Mesodermal cell (in vitro differentiated cells): ENCODE results near the gene CYYR1.

Experiments
- H3K27ac ChIP-seq: 2 replicates; pipeline ENCODE4 v1.7.0; 2013; ENCODE audit warnings: mild to moderate bottlenecking, low read depth, low read length, moderate library complexity; ENCODE audit not compliant: severe bottlenecking
- H3K36me3 ChIP-seq: 2 replicates; pipeline ENCODE4 v1.7.1; 2013; ENCODE audit warnings: mild to moderate bottlenecking, low read length, moderate library complexity; ENCODE audit not compliant: control insufficient read depth, insufficient read depth
- H3K4me1 ChIP-seq: one replicate; pipeline ENCODE4 v1.7.1; 2013; ENCODE audit warnings: mild to moderate bottlenecking, low read length; ENCODE audit not compliant: insufficient read depth, control insufficient read depth, poor library complexity, severe bottlenecking
- H3K4me3 ChIP-seq: 2 replicates; pipeline ENCODE4 v1.7.0; 2013; ENCODE audit warnings: low read length, control low read depth, mild to moderate bottlenecking; ENCODE audit not compliant: insufficient read depth, poor library complexity, severe bottlenecking; ENCODE audit errors: extremely low read depth
- H3K9me3 ChIP-seq: 2 replicates; pipeline ENCODE4 v1.7.1; 2013; ENCODE audit warnings: mild to moderate bottlenecking, low read length, moderate library complexity; ENCODE audit not compliant: control insufficient read depth
- WGBS, 2 experiments: methylation state at CpG; one replicate each; pipeline ENCODE4 v1.1.5; 2013; ENCODE audit warnings: missing lambda C conversion rate in 2 of 2; ENCODE audit not compliant: insufficient coverage in 2 of 2; 5-methylcytosine and 5-hydroxymethylcytosine counted together

The CYYR1 gene

DNA sequence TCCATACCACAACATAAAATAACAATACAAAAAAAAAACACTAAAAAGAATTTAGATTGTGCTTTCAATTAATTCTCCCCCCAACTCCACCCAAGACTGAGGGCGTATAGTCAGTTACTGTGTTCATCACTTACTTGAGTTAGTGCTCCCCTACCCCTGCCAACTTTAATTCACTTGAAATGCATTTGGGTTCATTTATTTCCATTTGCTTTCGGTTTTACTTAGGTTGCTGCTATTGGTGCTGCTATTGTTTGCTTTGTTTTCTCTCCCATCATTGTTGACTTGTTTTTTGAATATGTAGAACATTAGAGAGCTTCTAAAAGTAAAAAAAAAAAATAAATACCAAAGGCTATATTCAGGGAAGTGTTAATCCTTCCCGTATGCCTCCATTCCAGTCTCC, 10.7 kb upstream of the CYYR1 start:
- peaks cover 6% of the 10 kb centered on the region for H3K9me3 ChIP-seq
- H3K4me3 ChIP-seq: no peak overlapping the region
- H3K27ac ChIP-seq: no peak overlapping the region
- no peaks in the 10 kb centered on the region for H3K36me3 ChIP-seq
- no peaks in the 10 kb centered on the region for H3K4me1 ChIP-seq
- WGBS, 2 experiments: 100% methylated on average over 1 of the region's 3 CpGs; no CpG with 5 or more reads in 1 of the 2 experiments

DNA sequence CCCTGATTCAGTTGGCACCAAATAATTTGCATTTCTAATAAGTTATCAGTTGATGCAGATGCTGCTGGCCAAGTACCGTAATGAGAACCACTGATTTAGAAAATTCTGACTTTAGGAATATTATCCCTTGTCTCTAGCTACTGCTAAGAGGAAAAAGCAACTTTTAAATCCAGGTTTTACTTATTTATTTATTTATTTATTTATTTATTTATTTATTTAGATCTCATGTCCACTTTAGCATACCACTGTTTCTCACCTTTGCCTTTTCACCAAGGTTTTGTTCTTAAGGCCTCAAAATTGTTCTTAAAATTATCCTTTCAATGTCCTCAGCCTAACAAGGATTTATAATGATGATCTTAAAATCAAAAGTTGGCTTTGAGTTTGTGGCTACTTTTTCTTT, 8.7 kb upstream of the CYYR1 start:
- WGBS, 2 experiments: 100% methylated on average over 1 of the region's 1 CpG; no CpG with 5 or more reads in 1 of the 2 experiments
- H3K36me3 ChIP-seq: no peaks in the 10 kb centered on the region
- H3K4me1 ChIP-seq: no peaks in the 10 kb centered on the region
- peaks cover 6% of the 10 kb centered on the region for H3K9me3 ChIP-seq
- no peak overlapping the region for H3K27ac ChIP-seq
- no peak overlapping the region for H3K4me3 ChIP-seq

DNA sequence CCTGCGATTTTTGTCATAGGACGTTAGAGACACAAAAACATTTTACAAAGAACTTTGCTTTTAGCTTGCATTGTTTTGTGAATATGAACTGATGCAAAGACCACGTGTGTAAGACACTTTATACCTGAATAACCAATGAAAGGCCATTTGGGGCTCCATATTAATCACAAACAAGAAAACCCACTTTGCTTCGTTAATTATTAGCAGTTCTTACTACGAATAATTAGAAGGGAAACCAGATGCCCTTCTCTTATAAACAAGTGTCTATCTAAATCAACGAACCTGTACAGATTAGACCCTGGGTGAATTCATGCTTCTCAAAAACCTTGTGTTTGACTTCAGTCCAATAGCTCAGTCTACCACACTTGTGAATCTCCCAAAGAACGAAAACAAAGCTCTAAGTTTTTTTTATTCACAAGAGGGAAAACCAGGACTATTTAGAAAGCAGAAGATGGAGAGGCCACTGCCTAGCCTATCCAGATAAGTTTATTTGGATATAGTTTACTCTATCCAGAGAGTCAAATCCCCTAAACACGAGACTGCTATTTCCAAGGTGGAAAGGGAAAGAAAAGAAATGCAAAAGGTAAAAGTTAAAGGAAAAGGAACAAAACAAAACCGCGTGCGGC, 897 bp downstream of the CYYR1 start:
- H3K9me3 ChIP-seq: no peaks in the 10 kb centered on the region
- H3K36me3 ChIP-seq: no peaks in the 10 kb centered on the region
- no peaks in the 10 kb centered on the region for H3K4me1 ChIP-seq
- peak overlapping the region; percentile 64 for H3K4me3 ChIP-seq
- H3K27ac ChIP-seq: peak overlapping the region; percentile 77
- WGBS, 2 experiments: 0 to 3% methylated on average over 6 of the region's 11 CpGs

DNA sequence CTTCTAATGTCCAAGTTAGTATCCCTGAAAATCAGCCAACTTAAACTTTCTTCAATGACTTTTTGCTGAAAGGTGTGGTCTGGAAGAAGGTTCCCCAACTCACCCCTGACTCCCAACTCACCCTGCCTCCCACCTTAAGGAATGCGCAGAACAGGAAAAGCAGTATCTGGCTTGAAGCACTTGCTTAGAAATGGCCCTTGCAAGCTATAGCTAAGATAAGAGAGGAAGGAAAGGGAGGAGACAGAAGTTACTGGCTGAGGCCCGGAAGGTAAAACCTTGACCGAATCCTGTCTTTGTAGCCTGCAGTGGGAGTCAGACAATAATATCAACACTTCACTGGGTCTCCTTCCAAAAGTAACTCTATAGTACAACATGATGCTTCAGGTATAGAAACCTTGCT, 2.9 kb downstream of the CYYR1 start:
- no peaks in the 10 kb centered on the region for H3K4me1 ChIP-seq
- 63% methylated on average over 2 of the region's 3 CpGs; no CpG with 5 or more reads in 1 of the 2 experiments for WGBS, 2 experiments
- peaks cover 3% of the 10 kb centered on the region for H3K36me3 ChIP-seq
- H3K9me3 ChIP-seq: no peaks in the 10 kb centered on the region
- H3K4me3 ChIP-seq: no peak overlapping the region
- no peak overlapping the region for H3K27ac ChIP-seq

DNA sequence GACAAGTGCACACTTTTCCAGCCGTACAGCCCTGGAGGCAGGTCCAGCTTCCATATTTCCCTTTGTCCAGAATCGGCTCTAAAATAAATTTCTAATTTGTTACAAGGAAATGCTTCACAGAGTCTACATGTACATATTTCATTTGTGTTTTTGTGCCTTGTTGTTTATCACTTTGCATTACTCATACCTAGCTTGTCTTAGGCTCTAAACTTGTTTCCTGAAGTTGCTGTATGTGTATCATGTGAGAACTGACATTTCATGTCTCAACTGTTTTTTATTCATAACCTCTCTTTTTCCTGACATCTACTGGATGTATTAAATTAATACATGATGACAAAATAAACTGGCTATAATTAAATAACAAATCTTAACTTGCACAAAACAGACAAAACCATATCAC, 7.5 kb downstream of the CYYR1 start:
- H3K4me1 ChIP-seq: no peaks in the 10 kb centered on the region
- H3K9me3 ChIP-seq: no peaks in the 10 kb centered on the region
- no peak overlapping the region for H3K27ac ChIP-seq
- H3K36me3 ChIP-seq: peaks cover 9% of the 10 kb centered on the region
- 71% methylated on average over 1 of the region's 2 CpGs; no CpG with 5 or more reads in 1 of the 2 experiments for WGBS, 2 experiments
- H3K4me3 ChIP-seq: no peak overlapping the region

DNA sequence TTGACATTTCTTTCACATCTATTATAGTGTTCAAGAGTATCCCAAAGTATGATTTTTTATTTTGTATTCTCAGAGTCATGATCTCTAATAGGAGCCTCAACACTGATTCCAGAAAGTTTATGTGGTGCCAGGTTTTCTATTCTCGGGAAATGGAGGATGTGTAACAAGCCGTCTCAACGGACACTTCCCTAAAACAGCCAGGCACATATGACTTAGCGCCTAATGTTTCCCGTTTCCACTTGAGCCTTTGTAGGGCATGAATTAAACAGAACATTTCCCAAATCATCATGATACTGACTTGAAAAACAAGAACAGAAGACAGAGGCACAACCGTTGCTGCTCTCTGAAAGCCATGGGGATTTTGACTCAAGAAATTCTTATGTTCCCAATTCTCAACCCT, 8.0 kb downstream of the CYYR1 start:
- Histone ChIP-seq H3K36me3 (peaks cover 14% of the 10 kb centered on the region), H3K4me3 (no peak overlapping the region), H3K9me3 (no peaks in the 10 kb centered on the region), H3K27ac (no peak overlapping the region), H3K4me1 (no peaks in the 10 kb centered on the region)
- WGBS, 2 experiments: 94 to 97% methylated on average over 6 of the region's 6 CpGs

DNA sequence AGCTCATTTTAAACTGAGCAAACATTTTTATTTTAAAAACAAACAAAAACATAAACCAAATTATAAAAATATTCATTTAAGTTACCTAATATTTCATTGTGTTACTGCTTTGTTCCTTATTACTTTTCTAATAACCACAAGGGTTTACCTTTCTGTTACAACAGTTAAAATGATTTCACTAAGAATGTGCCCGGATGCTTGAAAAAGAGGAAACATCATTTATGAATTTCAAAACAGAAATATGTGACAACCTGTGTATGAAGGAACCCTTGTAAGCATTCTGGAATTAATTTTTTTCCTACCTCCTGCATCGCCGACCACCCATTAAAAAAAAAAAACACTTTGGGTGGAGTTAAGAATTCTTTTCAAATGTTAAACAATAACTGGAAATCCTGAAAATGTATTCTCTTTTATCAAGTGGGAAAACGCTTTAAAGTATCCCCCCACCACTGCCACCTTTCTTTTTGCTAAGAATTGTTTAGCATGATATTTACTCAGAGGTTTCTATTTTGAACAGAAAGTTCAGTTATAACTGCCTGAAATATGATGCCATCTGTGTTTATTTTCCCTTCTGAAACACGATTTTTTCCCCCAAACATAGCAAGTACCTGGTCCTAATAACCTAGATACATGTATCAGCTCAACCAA, 9.1 kb downstream of the CYYR1 start:
- Histone ChIP-seq H3K27ac (no peak overlapping the region), H3K4me1 (no peaks in the 10 kb centered on the region), H3K9me3 (no peaks in the 10 kb centered on the region), H3K36me3 (peaks cover 16% of the 10 kb centered on the region), H3K4me3 (no peak overlapping the region)
- WGBS, 2 experiments: 63% methylated on average over 1 of the region's 5 CpGs; no CpG with 5 or more reads in 1 of the 2 experiments

DNA sequence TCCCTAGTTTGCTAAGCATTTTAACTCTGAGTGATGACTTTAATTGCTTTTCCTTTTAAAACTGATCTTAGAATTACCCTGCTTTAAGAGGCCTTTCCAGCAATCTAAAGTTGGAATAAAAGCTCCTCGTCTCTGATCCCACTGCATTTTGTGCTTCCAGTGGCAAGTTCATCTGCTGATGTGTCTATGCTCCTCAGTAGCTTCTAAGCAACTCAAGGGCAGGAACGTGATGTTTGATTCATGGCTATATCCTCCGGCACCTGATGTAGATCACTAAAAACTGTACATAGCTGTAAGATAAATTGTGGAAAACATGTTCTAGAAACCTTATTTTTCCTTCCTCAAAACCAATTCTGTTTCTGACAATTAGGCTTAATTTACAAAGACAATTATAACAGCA, 12.5 kb downstream of the CYYR1 start:
- peaks cover 27% of the 10 kb centered on the region for H3K36me3 ChIP-seq
- 78 to 100% methylated on average over 1 of the region's 3 CpGs for WGBS, 2 experiments
- no peak overlapping the region for H3K27ac ChIP-seq

DNA sequence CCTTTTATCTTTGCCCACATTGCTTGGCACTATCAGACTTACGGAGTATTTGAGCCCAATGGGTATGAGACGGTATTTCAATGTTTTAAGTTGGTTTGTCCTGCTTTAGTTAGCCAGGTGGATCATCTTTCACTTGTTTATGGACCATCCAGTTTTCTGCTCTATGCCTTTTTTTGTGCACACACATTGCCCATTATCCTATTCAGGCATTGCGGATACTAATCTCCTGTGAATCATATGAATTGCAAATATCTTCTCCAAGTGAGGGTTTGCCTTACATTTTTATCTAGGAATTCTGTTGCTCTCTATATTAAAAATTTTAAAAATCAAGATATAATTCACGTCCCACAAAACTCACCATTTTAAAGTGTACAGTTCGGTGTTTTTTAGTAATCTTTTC, 14.0 kb downstream of the CYYR1 start:
- 100% methylated on average over 1 of the region's 5 CpGs; no CpG with 5 or more reads in 1 of the 2 experiments for WGBS, 2 experiments
- Histone ChIP-seq H3K4me3 (no peak overlapping the region), H3K27ac (no peak overlapping the region), H3K4me1 (no peaks in the 10 kb centered on the region), H3K9me3 (no peaks in the 10 kb centered on the region), H3K36me3 (peaks cover 21% of the 10 kb centered on the region)

More for the DNA sequence above, 12.5 kb downstream of the CYYR1 start:
- Histone ChIP-seq H3K9me3 (no peaks in the 10 kb centered on the region), H3K4me3 (no peak overlapping the region), H3K4me1 (no peaks in the 10 kb centered on the region)

DNA sequence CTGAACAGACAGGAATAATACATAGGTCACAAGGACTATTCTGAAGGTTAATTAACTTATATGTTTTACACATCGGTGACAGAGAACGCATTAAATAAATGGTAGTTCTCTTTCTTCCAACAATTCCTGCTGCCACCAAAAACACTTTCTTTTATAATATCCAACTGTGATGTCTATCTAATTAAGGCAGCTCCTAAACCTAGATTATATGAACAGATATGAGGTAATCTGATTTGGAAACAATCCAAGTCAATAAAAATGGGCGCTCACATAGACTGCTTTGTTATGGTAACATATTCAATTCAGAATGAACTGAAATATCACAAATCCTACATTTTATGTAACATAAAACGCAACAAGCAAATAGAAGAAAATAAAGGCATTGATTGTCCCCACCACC, 16.0 kb downstream of the CYYR1 start:
- no peaks in the 10 kb centered on the region for H3K9me3 ChIP-seq
- WGBS, 2 experiments: no CpG with 5 or more reads among the region's 4 CpGs
- peaks cover 21% of the 10 kb centered on the region for H3K36me3 ChIP-seq
- H3K27ac ChIP-seq: no peak overlapping the region
- H3K4me3 ChIP-seq: no peak overlapping the region
- H3K4me1 ChIP-seq: no peaks in the 10 kb centered on the region

DNA sequence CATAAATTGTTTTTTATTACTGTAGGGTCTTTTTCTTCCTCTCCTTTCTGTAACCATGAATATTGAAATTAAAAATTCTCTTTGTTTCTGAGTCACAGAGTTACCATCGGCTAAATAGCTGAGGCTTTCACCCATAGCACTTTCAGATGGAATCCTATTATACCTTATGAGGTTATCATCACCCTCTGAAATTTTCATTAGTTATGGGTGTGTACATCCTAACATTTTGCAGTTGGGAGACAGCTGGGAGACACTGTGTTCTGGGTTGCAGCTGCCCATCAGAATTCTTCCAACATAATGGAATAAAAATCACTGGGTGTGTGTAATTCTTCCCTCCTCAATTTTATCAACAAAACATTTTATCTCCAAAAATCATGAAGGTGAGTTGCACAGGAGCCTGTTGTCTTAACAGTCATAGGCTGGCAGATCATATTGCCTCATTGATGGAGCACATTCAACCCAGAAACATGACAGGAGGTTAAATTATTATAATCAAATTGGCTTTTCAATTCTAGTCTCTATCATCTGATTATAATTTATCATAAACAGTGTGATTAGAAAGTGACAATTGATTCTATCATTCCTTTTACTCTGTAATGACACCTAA, 17.4 kb downstream of the CYYR1 start:
- no CpG with 5 or more reads among the region's 1 CpG for WGBS, 2 experiments

More for the DNA sequence above, 17.4 kb downstream of the CYYR1 start:
- no peaks in the 10 kb centered on the region for H3K9me3 ChIP-seq
- H3K27ac ChIP-seq: no peak overlapping the region
- no peaks in the 10 kb centered on the region for H3K4me1 ChIP-seq
- no peak overlapping the region for H3K4me3 ChIP-seq
- H3K36me3 ChIP-seq: peaks cover 19% of the 10 kb centered on the region
